BE2C (cell line): Measurements from ENCODE around the gene PPP1CA.

ENCODE experiments used
- DNase-seq: peaks from one replicate; pipeline ENCODE4 v3.0.0-alpha.2; 2020
- H3K27me3 ChIP-seq: fragments of 250-450 bp; sonication (Bioruptor Pico); 2 replicates; pipeline ENCODE4 v1.5.1; 2020; ENCODE audit warnings: mild to moderate bottlenecking
- H3K36me3 ChIP-seq: fragments of 250-450 bp; sonication (Bioruptor Pico); 2 replicates; pipeline ENCODE4 v1.5.1; 2020; ENCODE audit warnings: mild to moderate bottlenecking
- H3K4me1 ChIP-seq: fragments of 250-450 bp; sonication (Bioruptor Pico); 2 replicates; pipeline ENCODE4 v1.5.1; 2020
- H3K4me3 ChIP-seq: 2 replicates; pipeline ENCODE4 v1.5.1; 2011; ENCODE audit warnings: low read depth, low read length
- H3K9me3 ChIP-seq: fragments of 250-450 bp; sonication (Bioruptor Pico); 2 replicates; pipeline ENCODE4 v1.5.1; 2020
- TF ChIP-seq, protein P1 (sequence below): IDR thresholded peaks from 2 replicates; pipeline ENCODE4 v1.5.1; 2012; ENCODE audit warnings: mild to moderate bottlenecking, low read depth, low read length

The PPP1CA gene

GRCh38 chr11:67409261-67409666, 7.6 kb upstream of the PPP1CA start:
- Histone ChIP-seq H3K4me1 (peaks cover 5% of the 10 kb centered on the region; the same call in 1 of the 2 replicates), H3K4me3 (no peak overlapping the region), H3K36me3 (no peaks in the 10 kb centered on the region), H3K9me3 (no peaks in the 10 kb centered on the region), H3K27me3 (no peaks in the 10 kb centered on the region)
- TF ChIP-seq, protein P1, sequence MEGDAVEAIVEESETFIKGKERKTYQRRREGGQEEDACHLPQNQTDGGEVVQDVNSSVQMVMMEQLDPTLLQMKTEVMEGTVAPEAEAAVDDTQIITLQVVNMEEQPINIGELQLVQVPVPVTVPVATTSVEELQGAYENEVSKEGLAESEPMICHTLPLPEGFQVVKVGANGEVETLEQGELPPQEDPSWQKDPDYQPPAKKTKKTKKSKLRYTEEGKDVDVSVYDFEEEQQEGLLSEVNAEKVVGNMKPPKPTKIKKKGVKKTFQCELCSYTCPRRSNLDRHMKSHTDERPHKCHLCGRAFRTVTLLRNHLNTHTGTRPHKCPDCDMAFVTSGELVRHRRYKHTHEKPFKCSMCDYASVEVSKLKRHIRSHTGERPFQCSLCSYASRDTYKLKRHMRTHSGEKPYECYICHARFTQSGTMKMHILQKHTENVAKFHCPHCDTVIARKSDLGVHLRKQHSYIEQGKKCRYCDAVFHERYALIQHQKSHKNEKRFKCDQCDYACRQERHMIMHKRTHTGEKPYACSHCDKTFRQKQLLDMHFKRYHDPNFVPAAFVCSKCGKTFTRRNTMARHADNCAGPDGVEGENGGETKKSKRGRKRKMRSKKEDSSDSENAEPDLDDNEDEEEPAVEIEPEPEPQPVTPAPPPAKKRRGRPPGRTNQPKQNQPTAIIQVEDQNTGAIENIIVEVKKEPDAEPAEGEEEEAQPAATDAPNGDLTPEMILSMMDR, result no peak
- no peak for DNase-seq

- H3K4me1 ChIP-seq, result peaks cover 5% of the 10 kb centered on the region; the same call in 1 of the 2 replicates
- TF ChIP-seq, protein P1, result no peak
- no peaks in the 10 kb centered on the region for H3K9me3 ChIP-seq
- no peaks in the 10 kb centered on the region for H3K36me3 ChIP-seq
- no peak overlapping the region for H3K4me3 ChIP-seq
- no peak for DNase-seq
- H3K27me3 ChIP-seq, result no peaks in the 10 kb centered on the region
Observed at GRCh38 chr11:67408437-67409200, 7.0 kb upstream of the PPP1CA start.

DNA sequence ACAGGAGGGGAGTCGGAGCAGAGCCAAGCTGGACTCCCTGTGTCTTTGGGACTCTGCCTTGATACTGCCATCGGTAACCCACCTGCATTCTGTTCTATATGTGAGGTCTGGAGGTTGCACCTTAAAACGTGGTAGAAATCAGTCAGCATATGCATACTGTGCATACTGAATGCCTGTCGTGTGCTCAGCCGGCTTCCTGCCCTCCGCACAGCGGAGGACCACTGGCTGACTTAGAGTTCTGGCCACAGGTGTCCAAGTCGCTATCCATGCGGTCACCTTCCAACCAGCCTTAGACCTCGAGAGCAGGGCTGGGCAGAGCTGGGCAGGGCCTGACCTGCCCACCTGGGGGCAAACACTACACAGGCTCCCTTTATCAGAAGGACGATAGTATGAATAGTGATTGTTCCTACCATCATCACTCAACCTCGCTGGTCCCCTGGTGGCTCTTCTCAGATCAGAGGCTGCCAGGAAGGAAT, 6.1 kb upstream of the PPP1CA start:
- no peak for DNase-seq
- Histone ChIP-seq H3K9me3 (no peaks in the 10 kb centered on the region), H3K36me3 (no peaks in the 10 kb centered on the region), H3K4me1 (peaks cover 5% of the 10 kb centered on the region; the same call in 1 of the 2 replicates), H3K4me3 (no peak overlapping the region), H3K27me3 (no peaks in the 10 kb centered on the region)
- TF ChIP-seq, protein P1, result no peak

- no peaks in the 10 kb centered on the region for H3K27me3 ChIP-seq
- H3K9me3 ChIP-seq, result no peaks in the 10 kb centered on the region
- no peak for DNase-seq
- peaks cover 5% of the 10 kb centered on the region; the same call in 1 of the 2 replicates for H3K4me1 ChIP-seq
- H3K36me3 ChIP-seq, result no peaks in the 10 kb centered on the region
- TF ChIP-seq, protein P1, result 0 out of 2 replicates have a peak, but pooled peaks have one; percentile 15
- H3K4me3 ChIP-seq, result no peak overlapping the region
Observed at GRCh38 chr11:67406969-67407687, 5.5 kb upstream of the PPP1CA start.

DNA sequence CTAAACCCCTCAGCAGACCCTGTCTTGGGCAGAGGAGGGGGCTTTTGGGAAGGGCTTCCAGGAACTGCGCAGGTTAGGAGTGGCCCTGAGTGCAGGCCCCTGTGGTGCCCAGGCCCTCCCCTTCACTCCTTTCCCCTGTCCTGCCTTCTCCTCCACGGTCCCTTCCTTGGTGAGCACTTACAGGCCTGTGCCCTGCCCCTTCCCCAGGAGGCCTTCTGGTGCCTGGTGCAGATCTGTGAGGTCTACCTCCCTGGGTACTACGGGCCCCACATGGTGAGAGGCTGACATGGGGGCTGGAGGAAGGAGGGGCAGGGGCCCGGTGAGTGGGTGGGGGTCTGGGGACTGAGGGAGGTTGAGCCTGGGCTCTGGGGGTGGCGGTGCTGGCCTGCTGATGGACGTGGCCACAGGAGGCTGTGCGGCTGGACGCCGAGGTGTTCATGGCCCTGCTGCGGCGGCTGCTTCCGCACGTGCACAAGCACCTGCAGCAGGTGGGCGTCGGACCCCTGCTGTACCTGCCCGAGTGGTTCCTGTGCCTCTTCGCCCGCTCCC, 4.8 kb upstream of the PPP1CA start:
- H3K4me1 ChIP-seq, result peaks cover 5% of the 10 kb centered on the region; the same call in 1 of the 2 replicates
- no peaks in the 10 kb centered on the region for H3K9me3 ChIP-seq
- no peak overlapping the region for H3K4me3 ChIP-seq
- no peaks in the 10 kb centered on the region for H3K36me3 ChIP-seq
- TF ChIP-seq, protein P1, result no peak
- DNase-seq, result no peak
- no peaks in the 10 kb centered on the region for H3K27me3 ChIP-seq
